Nephron (organoid): Measurements from ENCODE around the gene GRIP2.

Experiments
- H3K27ac Mint-ChIP-seq, 3 experiments: 2 replicates each; pipeline ENCODE4 v1.8.0; 2020; ENCODE audit warnings: mixed read lengths in 3 of 3, mild to moderate bottlenecking in 2 of 3, moderate library complexity in 1 of 3
- H3K27me3 Mint-ChIP-seq: 2 replicates; pipeline ENCODE4 v1.8.0; 2021; ENCODE audit warnings: low read depth, mild to moderate bottlenecking, moderate library complexity, mixed read lengths
- H3K36me3 Mint-ChIP-seq: 2 replicates; pipeline ENCODE4 v1.8.0; 2020; ENCODE audit warnings: low read depth, mixed read lengths
- H3K4me1 Mint-ChIP-seq: 2 replicates; pipeline ENCODE4 v1.8.0; 2020; ENCODE audit warnings: mixed read lengths
- H3K4me3 Mint-ChIP-seq, 3 experiments: 2 replicates each; pipeline ENCODE4 v1.8.0; 2020; ENCODE audit warnings: mild to moderate bottlenecking in 3 of 3, mixed read lengths in 3 of 3, moderate library complexity in 2 of 3
- H3K9me3 Mint-ChIP-seq: 2 replicates; pipeline ENCODE4 v1.8.0; 2020; ENCODE audit warnings: mixed read lengths
- TF ChIP-seq, protein P1 (sequence below), 3 experiments: fragments of 200-600 bp; sonication (generic); IDR thresholded peaks; one replicate each; pipeline ENCODE4 v1.5.0; 2021; ENCODE audit warnings: antibody characterized with exemption in 3 of 3; ENCODE audit not compliant: unreplicated experiment in 3 of 3

The GRIP2 gene

DNA sequence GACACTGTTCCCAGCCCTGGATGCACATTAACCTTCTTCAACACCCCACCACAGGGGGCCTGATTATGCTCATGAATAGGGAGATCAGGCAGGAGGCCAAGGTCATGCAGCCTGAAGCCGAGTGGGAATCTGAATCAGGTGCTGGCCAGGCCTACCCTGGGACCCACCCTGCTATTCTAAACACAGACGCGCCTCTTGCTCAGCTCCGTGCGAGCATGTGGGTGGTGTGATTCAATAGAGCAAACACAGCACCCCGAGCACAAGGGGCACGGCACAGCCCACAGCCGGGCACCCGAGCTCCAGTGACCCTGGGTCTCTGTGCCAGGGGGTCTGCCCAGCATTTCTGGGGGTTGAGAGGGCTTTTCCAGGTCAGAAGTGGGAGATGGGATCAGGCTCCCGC is 24.6 kb upstream of the GRIP2 start:
- TF ChIP-seq, protein P1, sequence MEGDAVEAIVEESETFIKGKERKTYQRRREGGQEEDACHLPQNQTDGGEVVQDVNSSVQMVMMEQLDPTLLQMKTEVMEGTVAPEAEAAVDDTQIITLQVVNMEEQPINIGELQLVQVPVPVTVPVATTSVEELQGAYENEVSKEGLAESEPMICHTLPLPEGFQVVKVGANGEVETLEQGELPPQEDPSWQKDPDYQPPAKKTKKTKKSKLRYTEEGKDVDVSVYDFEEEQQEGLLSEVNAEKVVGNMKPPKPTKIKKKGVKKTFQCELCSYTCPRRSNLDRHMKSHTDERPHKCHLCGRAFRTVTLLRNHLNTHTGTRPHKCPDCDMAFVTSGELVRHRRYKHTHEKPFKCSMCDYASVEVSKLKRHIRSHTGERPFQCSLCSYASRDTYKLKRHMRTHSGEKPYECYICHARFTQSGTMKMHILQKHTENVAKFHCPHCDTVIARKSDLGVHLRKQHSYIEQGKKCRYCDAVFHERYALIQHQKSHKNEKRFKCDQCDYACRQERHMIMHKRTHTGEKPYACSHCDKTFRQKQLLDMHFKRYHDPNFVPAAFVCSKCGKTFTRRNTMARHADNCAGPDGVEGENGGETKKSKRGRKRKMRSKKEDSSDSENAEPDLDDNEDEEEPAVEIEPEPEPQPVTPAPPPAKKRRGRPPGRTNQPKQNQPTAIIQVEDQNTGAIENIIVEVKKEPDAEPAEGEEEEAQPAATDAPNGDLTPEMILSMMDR (IDR thresholded peaks at IDR 0.05; ENCODE audit: unreplicated experiment in 3 of 3) = no peak
- Mint-ChIP-seq H3K4me1 (peaks cover 21% of the 10 kb centered on the region), H3K36me3 (no peaks in the 10 kb centered on the region)

DNA sequence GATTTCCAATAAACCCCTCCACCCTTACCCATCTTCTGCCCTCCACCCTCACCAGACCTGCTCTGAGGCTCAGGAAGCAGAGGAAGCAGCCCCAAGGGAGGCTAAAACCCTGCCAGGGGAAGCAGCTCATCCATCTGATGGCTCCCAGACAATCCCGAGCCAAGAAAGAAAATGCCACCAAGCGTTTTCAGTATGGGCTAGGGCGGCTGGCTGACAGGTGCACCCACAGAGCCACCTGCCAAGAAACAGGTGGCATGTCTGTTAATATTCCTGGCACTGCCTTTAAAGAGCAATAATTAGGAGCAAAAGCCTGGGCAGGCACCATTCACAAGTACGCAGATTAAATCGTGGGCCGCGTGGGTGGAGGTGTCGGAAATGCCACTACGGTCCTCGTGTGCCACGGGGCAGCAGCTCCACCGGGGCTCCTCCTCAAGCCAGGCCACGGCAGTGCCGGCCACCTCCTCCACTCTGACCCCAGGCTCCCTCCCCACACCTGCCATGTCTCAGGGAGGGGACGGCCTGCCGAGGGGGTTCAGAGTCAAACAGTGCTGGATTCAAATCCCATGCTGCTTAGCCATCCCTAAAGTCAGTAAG is 23.9 kb upstream of the GRIP2 start:
- no peak overlapping the region for H3K27ac Mint-ChIP-seq
- H3K4me1 Mint-ChIP-seq = peaks cover 21% of the 10 kb centered on the region
- no peak overlapping the region for H3K4me3 Mint-ChIP-seq
- TF ChIP-seq, protein P1 (IDR thresholded peaks at IDR 0.05; ENCODE audit: unreplicated experiment in 3 of 3) = no peak
- no peaks in the 10 kb centered on the region for H3K9me3 Mint-ChIP-seq
- H3K36me3 Mint-ChIP-seq = no peaks in the 10 kb centered on the region
- H3K27me3 Mint-ChIP-seq = peaks cover 36% of the 10 kb centered on the region

More for the DNA sequence above, 24.6 kb upstream of the GRIP2 start:
- Mint-ChIP-seq H3K27ac (no peak overlapping the region), H3K4me3 (no peak overlapping the region), H3K27me3 (peaks cover 33% of the 10 kb centered on the region), H3K9me3 (no peaks in the 10 kb centered on the region)

DNA sequence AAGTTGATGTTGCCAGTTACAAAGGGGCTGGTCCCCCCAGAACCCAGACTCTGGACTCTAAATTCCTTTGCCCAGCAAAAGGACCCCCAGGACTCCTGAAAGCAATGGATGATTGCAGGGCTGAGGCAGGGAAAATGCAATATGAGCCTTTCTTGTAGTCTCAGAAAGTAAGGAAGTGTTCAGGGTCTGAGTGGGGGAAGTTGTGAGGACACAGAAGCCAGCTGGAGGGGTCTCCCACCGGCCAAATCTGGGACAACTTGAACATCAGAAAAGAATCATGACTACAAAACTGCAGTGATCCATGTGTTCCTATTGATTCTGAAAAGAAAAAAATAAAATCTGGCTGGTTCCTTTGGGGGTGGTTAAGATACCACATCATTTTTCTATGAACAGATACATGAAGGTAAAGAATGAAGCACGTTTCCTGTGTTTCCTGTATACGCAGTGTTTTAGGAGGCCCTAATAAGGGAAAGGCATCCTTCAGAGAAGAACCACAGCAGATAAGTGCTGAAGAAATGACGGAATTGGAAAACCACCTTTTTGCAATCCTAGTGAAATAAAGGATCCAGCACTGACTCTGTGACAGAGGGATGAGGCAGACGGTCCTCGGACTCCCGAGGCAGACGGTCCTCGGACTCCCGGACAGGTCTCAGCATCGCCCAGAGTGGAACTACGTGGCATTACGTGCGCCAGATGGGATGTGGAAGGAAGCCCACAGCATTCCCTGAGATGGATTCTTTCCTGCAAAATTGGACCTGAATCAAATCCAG is 22.2 kb upstream of the GRIP2 start:
- Mint-ChIP-seq H3K36me3 (no peaks in the 10 kb centered on the region), H3K4me1 (peaks cover 23% of the 10 kb centered on the region)

DNA sequence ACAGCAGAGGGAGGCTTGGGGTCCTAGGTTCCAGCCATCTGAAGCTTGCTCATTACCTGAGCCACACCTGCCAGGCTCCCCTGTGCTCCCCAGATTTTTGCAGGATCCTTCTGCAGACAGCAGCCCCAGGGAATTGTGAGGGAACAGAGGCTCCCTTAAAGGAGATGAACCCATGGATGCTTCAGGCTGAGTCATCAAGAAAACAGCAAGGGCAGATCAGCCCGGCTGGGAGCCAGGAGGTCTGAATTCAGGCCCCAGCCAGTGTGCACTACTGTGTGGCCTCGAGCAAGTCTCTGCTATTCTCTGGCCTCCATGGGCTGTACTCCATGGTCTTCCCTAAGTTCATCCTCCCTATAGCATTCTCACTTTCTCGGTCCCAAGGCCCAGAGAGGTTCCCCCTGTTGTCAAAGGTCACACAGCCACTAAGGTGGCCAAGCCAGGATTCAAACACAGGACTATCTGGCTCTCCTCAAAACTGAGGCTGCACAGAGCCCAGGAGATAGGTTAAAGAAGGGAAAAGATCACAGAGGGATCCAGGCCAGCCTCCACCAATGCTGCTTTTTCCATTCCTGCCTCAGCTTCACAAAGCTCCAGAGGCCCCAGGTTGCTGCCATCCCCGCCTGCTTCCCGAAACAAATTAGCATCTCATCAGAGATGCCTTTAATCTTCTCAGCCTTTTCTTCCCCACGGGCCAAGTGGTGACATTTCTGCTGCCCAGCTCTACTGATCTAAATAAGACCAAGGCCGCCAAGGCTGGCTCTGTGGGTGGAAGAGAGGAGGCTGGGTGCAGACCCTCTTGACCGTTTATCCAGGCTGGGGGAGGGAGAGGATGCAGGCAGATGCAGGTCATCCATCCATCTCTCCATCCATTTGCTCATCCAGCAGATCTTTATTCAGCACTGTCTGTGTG is 21.2 kb upstream of the GRIP2 start:
- TF ChIP-seq, protein P1 (IDR thresholded peaks at IDR 0.05; ENCODE audit: unreplicated experiment in 3 of 3) = no peak

More for the DNA sequence above, 22.2 kb upstream of the GRIP2 start:
- Mint-ChIP-seq H3K27me3 (peaks cover 44% of the 10 kb centered on the region), H3K9me3 (no peaks in the 10 kb centered on the region), H3K4me3 (no peak overlapping the region), H3K27ac (peak overlapping the region; percentile 25 to 79 (median 59))
- TF ChIP-seq, protein P1 (IDR thresholded peaks at IDR 0.05; ENCODE audit: unreplicated experiment in 3 of 3) = no peak

DNA sequence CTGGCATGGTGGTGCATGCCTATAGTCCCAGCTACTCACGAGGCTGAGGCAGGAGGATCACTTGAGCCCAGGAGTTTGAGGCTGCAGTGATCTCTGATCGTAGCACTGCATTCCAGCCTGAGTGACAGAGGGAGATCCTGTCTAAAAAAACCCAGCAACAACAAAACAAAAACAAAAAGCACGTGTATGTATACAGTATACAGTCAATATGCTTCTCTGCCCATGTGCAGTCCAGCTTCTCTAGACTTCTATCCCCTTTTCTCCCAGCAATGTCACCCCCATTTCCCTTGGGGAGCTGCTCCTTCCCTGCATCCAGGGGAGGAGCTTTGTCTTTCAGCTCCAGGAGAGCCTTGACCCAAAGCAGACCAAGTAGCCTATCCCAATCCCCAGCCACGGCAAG is 20.0 kb upstream of the GRIP2 start:
- Mint-ChIP-seq H3K4me3 (no peak overlapping the region), H3K4me1 (peaks cover 34% of the 10 kb centered on the region), H3K27me3 (peaks cover 60% of the 10 kb centered on the region), H3K27ac (no peak overlapping the region), H3K36me3 (no peaks in the 10 kb centered on the region), H3K9me3 (no peaks in the 10 kb centered on the region)
- TF ChIP-seq, protein P1 (IDR thresholded peaks at IDR 0.05; ENCODE audit: unreplicated experiment in 3 of 3) = no peak

More for the DNA sequence above, 21.2 kb upstream of the GRIP2 start:
- Mint-ChIP-seq H3K27me3 (peaks cover 51% of the 10 kb centered on the region), H3K4me1 (peaks cover 28% of the 10 kb centered on the region), H3K4me3 (no peak overlapping the region), H3K27ac (peak overlapping the region in 2 of 3 experiments; percentile 59 to 79), H3K9me3 (no peaks in the 10 kb centered on the region), H3K36me3 (no peaks in the 10 kb centered on the region)
